Spinal cord (tissue), 10 donors: ENCODE results near the gene GRID1. TPM values are rescaled to one million over a fixed set of nuclear protein-coding genes. Genes with fewer than 3 reads are reported as not detected.

Experiments
- DNase-seq, 6 donors: peaks; one replicate each; pipeline versions ENCODE4 v3.0.0 to v3.0.0-alpha.2; 2013 to 2015; ENCODE audit warnings: low spot score in 6 of 6, low read depth in 4 of 6
- H3K27ac ChIP-seq: one replicate; pipeline ENCODE4 v1.5.1; 2013; ENCODE audit warnings: low read depth, low read length, control low read depth
- H3K27me3 ChIP-seq: one replicate; pipeline ENCODE4 v1.6.1; 2013; ENCODE audit warnings: low read length; ENCODE audit not compliant: control insufficient read depth, insufficient read depth
- H3K36me3 ChIP-seq: one replicate; pipeline ENCODE4 v1.6.1; 2013; ENCODE audit warnings: low read length; ENCODE audit not compliant: control insufficient read depth, insufficient read depth
- H3K4me1 ChIP-seq: one replicate; pipeline ENCODE4 v1.6.1; 2013; ENCODE audit warnings: low read length; ENCODE audit not compliant: control insufficient read depth, insufficient read depth
- H3K4me3 ChIP-seq: one replicate; pipeline ENCODE4 v1.5.1; 2013; ENCODE audit warnings: low read depth, low read length, control low read depth
- H3K9me3 ChIP-seq: one replicate; pipeline ENCODE4 v1.6.1; 2013; ENCODE audit warnings: low read length; ENCODE audit not compliant: control insufficient read depth, insufficient read depth
- WGBS: methylation state at CpG from one replicate; pipeline ENCODE4 v1.1.5; 2013; ENCODE audit warnings: missing lambda C conversion rate; ENCODE audit not compliant: insufficient coverage; 5-methylcytosine and 5-hydroxymethylcytosine counted together
- polyA plus RNA-seq, 2 donors: library from polyadenylated mRNA; unstranded; fragments of 120-200 nt; gene quantifications; one replicate each; pipeline ENCODE4 v1.2.1, GENCODE V29; 2013; ENCODE audit not compliant: insufficient read length in 2 of 2
- total RNA-seq, 2 donors: library from RNA; depleted of rRNA in 1 of 2; stranded (reverse); fragments of 120-200 nt in 1 of 2; fragments of >200 nt in 1 of 2; gene quantifications; one replicate each; pipeline versions ENCODE4 v1.2.3 to v1.2.4, GENCODE V29; 2013 to 2014
- donor health status: healthy.

GRID1 gene
- total and polyA plus RNA-seq, 4 donors: 7.6 to 30.1 (median 22.2) TPM

DNA sequence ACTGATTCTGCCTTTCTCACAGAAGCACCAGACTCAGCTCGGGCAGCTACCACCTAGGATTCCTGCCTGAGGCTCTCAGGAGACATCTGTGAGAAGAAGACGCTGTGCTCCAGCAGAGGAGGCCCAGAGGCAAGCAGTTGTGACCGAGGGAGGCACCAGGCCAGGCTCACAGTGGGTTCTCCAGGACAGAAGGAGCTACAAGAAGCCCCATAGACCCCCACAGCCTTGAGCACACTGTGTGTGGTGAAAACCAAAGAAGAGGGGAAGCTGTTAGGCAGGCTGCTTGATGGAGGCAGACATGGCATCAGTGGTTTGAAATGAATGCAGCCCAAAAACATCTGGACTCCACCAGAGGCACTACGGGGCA is 198.8 kb downstream of the GRID1 start:
- WGBS: 97% methylated on average over 4 of the region's 4 CpGs
- Histone ChIP-seq H3K36me3 (peaks cover 7% of the 10 kb centered on the region), H3K9me3 (no peaks in the 10 kb centered on the region), H3K27me3 (no peaks in the 10 kb centered on the region), H3K4me1 (peaks cover 16% of the 10 kb centered on the region), H3K27ac (no peak overlapping the region), H3K4me3 (no peak overlapping the region)
- DNase-seq: no peak

DNA sequence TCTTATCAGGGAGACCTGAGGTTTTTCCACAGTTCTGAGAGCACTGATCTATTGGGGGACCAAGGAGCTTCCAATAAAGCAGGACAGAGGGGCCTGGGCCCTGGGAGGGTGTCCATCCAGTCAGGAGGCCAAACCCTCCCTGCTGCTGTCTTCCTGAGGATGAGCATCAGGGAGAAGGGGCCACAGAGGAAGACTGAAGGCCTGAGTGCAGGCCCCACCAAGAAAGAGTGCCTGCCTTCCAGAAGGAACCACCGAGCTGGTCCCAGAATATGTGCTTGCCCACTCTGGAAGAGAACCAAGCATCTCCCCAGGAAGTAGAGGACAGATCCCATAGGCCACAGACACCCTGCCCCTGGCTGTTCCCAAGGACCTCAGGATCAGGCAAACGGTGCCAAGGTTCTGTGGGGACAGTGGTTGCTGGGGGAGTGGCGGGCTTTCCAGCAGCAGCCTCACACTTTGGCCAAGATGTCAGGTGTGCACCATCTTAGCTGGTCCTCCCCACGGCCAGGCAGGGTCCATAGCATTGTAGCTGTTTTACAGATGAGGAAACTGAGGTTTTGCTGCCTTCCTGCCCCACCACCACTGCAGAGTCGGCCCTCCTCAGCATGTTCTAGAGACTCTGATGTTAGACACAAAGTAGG is 199.4 kb downstream of the GRID1 start:
- Histone ChIP-seq H3K4me1 (peaks cover 16% of the 10 kb centered on the region), H3K27ac (no peak overlapping the region), H3K27me3 (no peaks in the 10 kb centered on the region), H3K9me3 (no peaks in the 10 kb centered on the region), H3K36me3 (peaks cover 7% of the 10 kb centered on the region), H3K4me3 (no peak overlapping the region)
- WGBS: 84% methylated on average over 5 of the region's 5 CpGs
- DNase-seq: no peak

DNA sequence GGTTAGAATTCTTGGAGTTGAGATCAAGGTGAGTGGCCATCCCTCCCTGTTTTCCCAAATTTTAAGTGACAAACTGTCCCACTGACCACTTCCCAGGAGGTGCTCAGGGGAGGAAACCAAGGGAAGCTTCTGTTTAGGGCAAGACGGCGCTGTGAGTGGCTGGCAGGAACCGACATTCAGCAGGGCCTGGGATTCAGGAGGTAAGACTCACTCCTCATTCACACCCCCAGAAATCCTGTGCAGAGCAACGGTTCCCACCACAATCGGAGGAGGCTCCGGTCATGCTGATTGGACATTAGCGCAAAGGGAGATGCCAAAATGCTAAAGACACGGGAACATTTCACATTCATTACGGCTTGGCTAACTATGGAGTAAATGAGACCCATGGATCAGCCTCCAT is 200.9 kb downstream of the GRID1 start:
- no peak overlapping the region for H3K4me3 ChIP-seq
- H3K9me3 ChIP-seq: no peaks in the 10 kb centered on the region
- H3K36me3 ChIP-seq: peaks cover 7% of the 10 kb centered on the region
- no peak for DNase-seq
- H3K27ac ChIP-seq: no peak overlapping the region
- H3K4me1 ChIP-seq: peaks cover 16% of the 10 kb centered on the region
- H3K27me3 ChIP-seq: no peaks in the 10 kb centered on the region
- 91% methylated on average over 8 of the region's 9 CpGs for WGBS

DNA sequence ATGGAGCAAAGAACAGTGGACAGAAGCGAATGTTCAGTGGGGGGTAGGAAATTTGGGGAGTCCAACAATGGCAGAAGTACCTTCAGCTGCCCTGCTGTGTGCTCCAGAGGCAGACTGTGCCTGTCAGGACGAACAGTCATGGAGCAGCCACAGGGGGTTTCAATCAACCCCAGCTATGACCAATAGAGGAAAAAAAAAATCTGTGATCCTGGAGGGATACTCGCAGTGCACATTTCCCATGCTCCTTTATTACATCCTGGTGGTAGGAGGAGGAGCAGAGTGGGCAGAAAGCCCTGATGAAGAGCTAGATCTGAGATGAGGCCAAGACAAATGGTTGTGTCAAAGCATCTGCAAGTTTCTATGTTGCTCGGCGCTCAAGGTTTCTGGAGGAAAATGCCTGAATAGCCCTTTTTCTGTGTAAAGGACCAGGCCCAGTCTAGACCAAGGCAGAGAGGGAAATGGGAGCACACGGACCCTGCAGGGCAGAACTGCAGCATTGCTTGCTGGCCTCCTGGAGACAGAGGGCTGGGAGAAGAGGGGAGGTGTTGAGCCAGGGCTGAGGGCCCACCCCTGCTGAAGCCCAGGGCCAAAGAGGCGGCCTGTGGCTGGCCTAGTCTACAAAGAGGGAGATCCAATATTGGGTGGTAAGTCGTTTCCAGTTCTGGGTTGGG is 201.5 kb downstream of the GRID1 start:
- Histone ChIP-seq H3K27ac (no peak overlapping the region), H3K4me1 (peaks cover 21% of the 10 kb centered on the region), H3K9me3 (no peaks in the 10 kb centered on the region), H3K27me3 (no peaks in the 10 kb centered on the region), H3K36me3 (peaks cover 5% of the 10 kb centered on the region), H3K4me3 (no peak overlapping the region)
- 84% methylated on average over 7 of the region's 8 CpGs for WGBS
- no peak for DNase-seq

DNA sequence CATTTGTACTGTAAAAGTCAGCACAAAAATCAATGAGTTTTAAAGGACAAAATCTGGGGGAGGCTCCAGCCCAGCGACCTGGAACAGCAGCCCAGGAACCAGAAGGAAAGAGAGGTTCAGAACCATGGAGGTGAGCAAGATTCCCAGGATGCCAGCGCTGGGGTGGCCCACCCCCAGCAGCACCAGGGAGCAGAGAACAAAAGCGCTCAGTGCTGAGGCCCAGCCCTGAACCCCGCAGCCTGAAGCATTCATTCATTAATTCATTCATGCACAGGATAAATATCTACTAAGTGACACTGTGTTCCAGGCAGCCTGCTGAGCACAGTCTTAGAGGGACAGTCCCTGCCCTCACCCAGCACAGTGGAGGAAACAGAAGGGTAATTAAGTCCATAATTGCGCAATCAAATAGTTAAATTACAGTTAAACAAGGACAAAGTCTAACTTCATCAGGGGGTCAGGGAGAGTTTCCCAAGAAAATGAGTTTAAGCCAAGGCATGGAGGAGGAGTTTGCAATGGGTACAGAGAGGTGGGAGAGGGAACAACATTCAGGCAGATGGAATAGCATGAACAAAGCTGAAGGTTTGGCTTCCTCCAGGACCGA is 202.3 kb downstream of the GRID1 start:
- H3K36me3 ChIP-seq: no peaks in the 10 kb centered on the region
- no peak overlapping the region for H3K4me3 ChIP-seq
- no peak overlapping the region for H3K27ac ChIP-seq
- no peaks in the 10 kb centered on the region for H3K9me3 ChIP-seq
- H3K4me1 ChIP-seq: peaks cover 21% of the 10 kb centered on the region
- DNase-seq: no peak
- H3K27me3 ChIP-seq: no peaks in the 10 kb centered on the region
- WGBS: 78% methylated on average over 5 of the region's 6 CpGs

DNA sequence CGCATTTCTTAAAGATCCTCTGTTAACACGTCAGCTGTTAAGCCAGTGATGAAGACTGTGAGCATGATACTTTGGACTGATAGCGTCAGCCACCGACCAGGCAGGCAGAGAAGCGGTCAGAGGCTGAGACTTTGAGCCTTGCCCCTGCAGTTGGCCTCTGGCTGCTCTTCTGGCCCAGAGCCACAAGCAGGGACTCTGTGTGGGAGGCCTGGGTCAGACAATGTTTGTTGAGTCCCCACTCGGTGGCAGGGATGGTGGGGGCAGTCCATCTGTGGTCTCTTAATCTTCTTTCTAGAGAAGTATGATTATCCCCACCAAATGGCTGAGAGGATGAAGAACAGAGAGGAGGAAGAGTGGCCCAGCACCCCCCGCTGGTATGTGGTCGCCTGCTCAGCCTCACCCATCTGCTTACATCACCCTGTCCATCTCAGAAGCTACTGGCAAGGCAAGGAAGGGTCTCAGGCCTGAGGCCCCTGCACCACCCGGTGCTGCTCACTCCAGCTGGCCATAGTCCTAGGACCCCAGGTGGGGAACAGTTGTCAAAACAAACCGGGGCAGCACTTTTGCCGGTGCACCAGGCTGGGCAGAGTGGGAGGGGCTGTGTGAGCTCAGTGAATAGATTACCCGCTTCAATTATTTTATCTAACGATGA is 202.9 kb downstream of the GRID1 start:
- Histone ChIP-seq H3K36me3 (no peaks in the 10 kb centered on the region), H3K9me3 (no peaks in the 10 kb centered on the region), H3K4me3 (no peak overlapping the region), H3K27ac (no peak overlapping the region), H3K27me3 (no peaks in the 10 kb centered on the region), H3K4me1 (peaks cover 18% of the 10 kb centered on the region)
- 72% methylated on average over 10 of the region's 13 CpGs for WGBS
- no peak for DNase-seq

DNA sequence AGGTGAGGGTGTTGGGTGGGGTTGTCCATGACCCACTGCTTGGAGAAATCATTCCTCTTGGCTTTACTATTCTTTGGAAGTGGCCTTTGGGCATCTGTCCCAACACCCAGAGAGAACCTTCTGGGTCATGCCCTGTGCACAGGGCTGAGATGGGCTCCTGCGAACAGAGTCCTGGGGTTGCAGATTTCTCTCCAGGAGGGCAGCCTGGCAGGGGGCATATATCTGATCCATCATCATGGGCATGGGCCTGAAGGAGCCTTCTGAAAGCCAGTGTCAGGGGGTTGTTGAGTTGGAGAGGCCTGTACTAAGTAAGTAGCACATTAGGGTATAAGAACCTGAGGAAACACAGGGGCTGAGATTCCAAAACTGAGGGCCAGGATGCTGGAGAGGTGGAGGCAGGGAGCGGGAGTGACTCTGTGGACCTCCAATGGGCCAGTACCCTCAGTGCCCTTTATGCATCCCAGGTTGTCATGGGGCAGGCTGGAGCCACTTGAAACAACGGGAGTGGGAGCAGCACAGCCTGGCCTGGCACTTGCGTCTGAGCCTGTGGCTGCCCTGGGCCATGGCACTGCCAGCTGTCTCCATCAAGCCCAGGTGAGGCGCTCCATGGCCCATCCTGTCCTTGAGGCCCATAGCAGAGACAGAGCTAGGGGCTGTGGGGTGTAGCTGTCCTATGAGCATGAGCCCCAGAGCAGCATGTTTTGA is 203.7 kb downstream of the GRID1 start:
- no peak for DNase-seq

DNA sequence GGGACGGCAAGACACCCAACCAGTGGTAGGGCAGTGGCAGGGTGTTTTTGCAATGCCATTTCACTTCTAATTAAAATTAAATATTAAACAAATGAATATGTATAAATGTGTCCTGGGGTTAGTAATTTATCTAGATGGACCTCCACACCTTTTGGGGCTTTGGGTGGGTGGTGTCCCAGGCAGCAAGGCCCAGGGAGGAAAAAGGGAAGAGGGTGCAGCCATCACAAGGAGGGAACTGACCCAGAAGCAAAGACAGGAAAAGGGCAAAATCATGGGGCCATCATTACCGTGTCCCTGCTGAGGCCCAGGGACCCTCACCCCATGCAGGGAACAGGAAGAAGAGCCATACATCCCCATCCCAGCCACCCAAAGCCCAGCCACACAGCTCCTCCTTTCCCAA is 204.6 kb downstream of the GRID1 start:
- Histone ChIP-seq H3K27me3 (no peaks in the 10 kb centered on the region), H3K9me3 (no peaks in the 10 kb centered on the region), H3K36me3 (no peaks in the 10 kb centered on the region), H3K4me1 (peaks cover 16% of the 10 kb centered on the region), H3K27ac (no peak overlapping the region), H3K4me3 (no peak overlapping the region)
- WGBS: 100% methylated on average over 1 of the region's 2 CpGs
- no peak for DNase-seq

More for the DNA sequence above, 203.7 kb downstream of the GRID1 start:
- no peak overlapping the region for H3K27ac ChIP-seq
- peaks cover 18% of the 10 kb centered on the region for H3K4me1 ChIP-seq
- H3K27me3 ChIP-seq: no peaks in the 10 kb centered on the region
- no peaks in the 10 kb centered on the region for H3K36me3 ChIP-seq
- 92% methylated on average over 5 of the region's 5 CpGs for WGBS
- H3K4me3 ChIP-seq: no peak overlapping the region
- no peaks in the 10 kb centered on the region for H3K9me3 ChIP-seq

DNA sequence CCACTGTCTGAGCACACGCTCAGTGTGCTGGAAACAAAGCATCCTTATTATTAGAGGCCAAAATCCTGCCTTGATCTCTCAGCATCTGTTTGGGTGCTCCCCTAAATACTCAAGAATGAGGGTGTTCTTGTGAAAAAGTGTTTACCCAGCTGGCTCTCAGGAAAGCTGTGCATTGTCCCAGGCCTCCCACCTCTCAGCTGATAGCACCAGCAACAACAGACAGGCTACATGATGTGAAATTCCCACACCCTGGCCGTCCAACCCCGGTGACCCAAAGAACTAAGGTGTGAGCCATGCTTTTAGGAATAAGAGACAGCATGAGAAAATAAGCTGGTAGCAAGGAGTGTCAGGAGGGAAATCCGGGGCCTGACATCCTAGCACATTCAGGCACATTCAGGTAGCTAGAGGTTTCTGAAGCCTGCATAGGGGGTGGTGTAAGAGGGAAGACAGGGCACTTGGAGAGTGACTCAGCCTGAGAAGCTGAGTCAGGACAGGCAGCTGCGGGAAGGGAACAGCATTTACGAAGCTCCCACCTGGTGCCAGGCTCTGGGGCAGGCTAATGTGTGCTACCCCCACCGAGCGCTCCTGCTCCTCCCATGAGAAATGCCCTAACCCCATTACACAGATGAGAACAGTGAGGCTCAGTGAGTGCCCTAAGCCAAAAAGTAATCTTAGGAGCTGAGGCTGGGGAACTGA is 205.6 kb downstream of the GRID1 start:
- no peak overlapping the region for H3K27ac ChIP-seq
- no peaks in the 10 kb centered on the region for H3K27me3 ChIP-seq
- no peaks in the 10 kb centered on the region for H3K36me3 ChIP-seq
- no peak overlapping the region for H3K4me3 ChIP-seq
- 92% methylated on average over 7 of the region's 8 CpGs for WGBS
- peaks cover 15% of the 10 kb centered on the region for H3K4me1 ChIP-seq
- DNase-seq: no peak
- H3K9me3 ChIP-seq: no peaks in the 10 kb centered on the region
